ENCODE measurements around the gene ANKRD13A.

- TF ChIP-seq POLR2A (IDR thresholded peaks at IDR 0.05; ENCODE audit: low read depth) (no peak), CTCF (IDR thresholded peaks at IDR 0.05) (no peak)
These were observed 13.4 kb downstream of the ANKRD13A start for GRCh38 chr12:110012659-110013058.
